ENCODE data around the gene TEPSIN. TPM values are rescaled to one million over a fixed set of nuclear protein-coding genes. Genes with fewer than 3 reads are reported as not detected.

TEPSIN gene
- total RNA-seq, 3 donors from 2014 or later: 37.4 to 60.2 (median 50.0) TPM

GRCh38 chr17:81186203-81186602 lies 52.7 kb downstream of the TEPSIN start:
- H3K4me1 ChIP-seq (ENCODE audit: low read depth): no peaks in the 10 kb centered on the region
- no peak for TF ChIP-seq CTCF (IDR thresholded peaks at IDR 0.05)
- H3K4me3 ChIP-seq: no peak overlapping the region
- no peak for DNase-seq
- ATAC-seq: no peak
- no peaks in the 10 kb centered on the region for H3K36me3 ChIP-seq (ENCODE audit: low read depth)
- intact Hi-C loops (cut with DNase I, micrococcal nuclease): no loop called here
- no peaks in the 10 kb centered on the region for H3K9me3 ChIP-seq

GRCh38 chr17:81184555-81184954 lies 54.3 kb downstream of the TEPSIN start:
- no peak for DNase-seq
- Histone ChIP-seq H3K9me3 (no peaks in the 10 kb centered on the region), H3K36me3 (ENCODE audit: low read depth) (no peaks in the 10 kb centered on the region), H3K4me1 (ENCODE audit: low read depth) (no peaks in the 10 kb centered on the region), H3K4me3 (no peak overlapping the region)
- no peak for ATAC-seq
- intact Hi-C loops (cut with DNase I, micrococcal nuclease): no loop called here
- no peak for TF ChIP-seq CTCF (IDR thresholded peaks at IDR 0.05)

- DNase-seq (no peak), ATAC-seq (no peak)
- H3K9me3 ChIP-seq: no peaks in the 10 kb centered on the region
- no peaks in the 10 kb centered on the region for H3K4me1 ChIP-seq (ENCODE audit: low read depth)
- H3K4me3 ChIP-seq: no peak overlapping the region
- H3K36me3 ChIP-seq (ENCODE audit: low read depth): no peaks in the 10 kb centered on the region
- no peak for TF ChIP-seq CTCF (IDR thresholded peaks at IDR 0.05)
- intact Hi-C loops (cut with DNase I, micrococcal nuclease): no loop called here
Measured at GRCh38 chr17:81183807-81184206, 55.0 kb downstream of the TEPSIN start.

GRCh38 chr17:81183316-81183715 lies 55.5 kb downstream of the TEPSIN start:
- Histone ChIP-seq H3K36me3 (ENCODE audit: low read depth) (no peaks in the 10 kb centered on the region), H3K9me3 (no peaks in the 10 kb centered on the region), H3K4me1 (ENCODE audit: low read depth) (no peaks in the 10 kb centered on the region), H3K4me3 (no peak overlapping the region)
- intact Hi-C loops (cut with DNase I, micrococcal nuclease): no loop called here
- DNase-seq: no peak
- TF ChIP-seq CTCF (IDR thresholded peaks at IDR 0.05): no peak
- no peak for ATAC-seq

GRCh38 chr17:81182596-81182995 lies 56.3 kb downstream of the TEPSIN start:
- Histone ChIP-seq H3K4me3 (no peak overlapping the region), H3K4me1 (ENCODE audit: low read depth) (no peaks in the 10 kb centered on the region), H3K9me3 (no peaks in the 10 kb centered on the region), H3K36me3 (ENCODE audit: low read depth) (no peaks in the 10 kb centered on the region)
- no peak for DNase-seq
- ATAC-seq: no peak
- intact Hi-C loops (cut with DNase I, micrococcal nuclease): no loop called here
- no peak for TF ChIP-seq CTCF (IDR thresholded peaks at IDR 0.05)

- intact Hi-C loops (cut with DNase I, micrococcal nuclease): no loop called here
Measured at GRCh38 chr17:81181811-81182185, 57.1 kb downstream of the TEPSIN start.

More at GRCh38 chr17:81181811-81182185, 57.1 kb downstream of the TEPSIN start:
- ATAC-seq (no peak), DNase-seq (no peak)
- H3K36me3 ChIP-seq (ENCODE audit: low read depth): no peaks in the 10 kb centered on the region
- H3K4me1 ChIP-seq (ENCODE audit: low read depth): no peaks in the 10 kb centered on the region
- no peaks in the 10 kb centered on the region for H3K9me3 ChIP-seq
- TF ChIP-seq CTCF (IDR thresholded peaks at IDR 0.05): no peak
- H3K4me3 ChIP-seq: no peak overlapping the region

All from mucosa of descending colon (tissue), 3 donors.